GM19035 (cell line): ENCODE results near the gene RPL12.
"Not testable (repeated sequence)": the region's sequence is repeated elsewhere in the genome, so short reads cannot be mapped to it uniquely, and the experiment has no call there.

Experiments
- ATAC-seq: cut with Tn5 transposase; IDR thresholded peaks from one replicate; pipeline ENCODE4 v1.9.1; 2021; ENCODE audit not compliant: unreplicated experiment

Gene RPL12

GRCh38 chr9:127470662-127471061 lies 19.5 kb upstream of the RPL12 start:
- ATAC-seq, result no peak

- no peak for ATAC-seq
These were observed 16.4 kb upstream of the RPL12 start for GRCh38 chr9:127467621-127468020.

- ATAC-seq, result not testable (repeated sequence)
These were observed 15.3 kb upstream of the RPL12 start for GRCh38 chr9:127466407-127466917.

- no peak for ATAC-seq
These were observed 12.7 kb upstream of the RPL12 start for GRCh38 chr9:127463911-127464310.

GRCh38 chr9:127463382-127463781 lies 12.2 kb upstream of the RPL12 start:
- no peak for ATAC-seq

GRCh38 chr9:127458921-127459320 lies 7.7 kb upstream of the RPL12 start:
- ATAC-seq, result no peak

- no peak for ATAC-seq
These were observed 6.1 kb upstream of the RPL12 start for GRCh38 chr9:127457191-127457878.

GRCh38 chr9:127455324-127455992 lies 4.3 kb upstream of the RPL12 start:
- ATAC-seq, result no peak

- no peak for ATAC-seq
These were observed 1.5 kb upstream of the RPL12 start for GRCh38 chr9:127452691-127453090.

GRCh38 chr9:127451858-127452656 lies 851 bp upstream of the RPL12 start:
- peak; percentile 4 for ATAC-seq

GRCh38 chr9:127451608-127451857 lies 327 bp upstream of the RPL12 start:
- ATAC-seq, result no peak

GRCh38 chr9:127450243-127450760 lies 904 bp downstream of the RPL12 start:
- ATAC-seq, result no peak

GRCh38 chr9:127449332-127449966 lies 1.8 kb downstream of the RPL12 start:
- no peak for ATAC-seq

GRCh38 chr9:127448112-127448805 lies 2.9 kb downstream of the RPL12 start:
- ATAC-seq, result no peak

GRCh38 chr9:127447416-127448111 lies 3.6 kb downstream of the RPL12 start:
- ATAC-seq, result no peak

GRCh38 chr9:127446713-127447415 lies 4.3 kb downstream of the RPL12 start:
- ATAC-seq, result no peak

GRCh38 chr9:127445851-127446712 lies 5.1 kb downstream of the RPL12 start:
- ATAC-seq, result no peak
